Measurements from ENCODE around the gene GLS.

- TF ChIP-seq KDM1A (CRISPR knock-in tag; IDR thresholded peaks at IDR 0.05) (no peak), YY1 (IDR thresholded peaks at IDR 0.05; ENCODE audit: insufficient read depth, insufficient replicate concordance, low read depth, low read length) (no peak), ZNF331 (CRISPR knock-in tag; IDR thresholded peaks at IDR 0.05) (no peak), CREBL2 (CRISPR knock-in tag; IDR thresholded peaks at IDR 0.05; ENCODE audit: borderline replicate concordance) (no peak), PCBP1 (IDR thresholded peaks at IDR 0.05; ENCODE audit: borderline replicate concordance, low read depth, low read length) (no peak), FOXP4 (CRISPR knock-in tag; IDR thresholded peaks at IDR 0.05) (no peak), JUND (CRISPR knock-in tag; IDR thresholded peaks at IDR 0.05) (no peak), ZNF337 (CRISPR knock-in tag; IDR thresholded peaks at IDR 0.05; ENCODE audit: borderline replicate concordance, low read depth) (no peak), ZNF577 (CRISPR knock-in tag; IDR thresholded peaks at IDR 0.05; ENCODE audit: borderline replicate concordance, low read depth) (no peak), ZNF747 (CRISPR knock-in tag; IDR thresholded peaks at IDR 0.05; ENCODE audit: borderline replicate concordance) (no peak), PHF8 (CRISPR knock-in tag; IDR thresholded peaks at IDR 0.05) (no peak), EP300 (IDR thresholded peaks at IDR 0.05; ENCODE audit: low read depth in 2 of 2, low read length in 2 of 2) (no peak), EP300 (CRISPR knock-in tag; IDR thresholded peaks at IDR 0.05; ENCODE audit: borderline replicate concordance) (no peak), GATAD2A (CRISPR knock-in tag; IDR thresholded peaks at IDR 0.05) (no peak)
Observed at GRCh38 chr2:190863946-190864345, 16.7 kb upstream of the GLS start.

Data from HepG2 (cell line).